Pancreas (tissue), 10 donors: Measurements from ENCODE around the gene CDCA7L. TPM values are rescaled to one million over a fixed set of nuclear protein-coding genes. Genes with fewer than 3 reads are reported as not detected.
"Not testable (repeated sequence)": the region's sequence is repeated elsewhere in the genome, so short reads cannot be mapped to it uniquely, and the experiment has no call there.

Source experiments
- ATAC-seq, 4 donors: fragments of 200-7000 bp; cut with Tn5 transposase; one replicate each; pipeline versions ENCODE4 v1.8.0 to v1.9.1; 2020; ENCODE audit warnings: mild to moderate bottlenecking in 4 of 4, moderate library complexity in 4 of 4
- DNase-seq, 6 donors: peaks; one replicate each; pipeline ENCODE4 v3.0.0-alpha.2; 2020
- FAIRE-seq: peaks from 2 replicates; lab custom pipeline; 2012; peaks lifted over from hg19 to GRCh38; lab: Jason Lieb, UNC
- H3K27ac ChIP-seq, 4 donors: fragments of 200-600 bp; sonication (generic); 1 replicate in 3 of 4; 2 replicates in 1 of 4; pipeline versions ENCODE4 v1.5.0 to v1.8.0; 2020
- H3K27me3 ChIP-seq, 4 donors: fragments of 200-600 bp; one replicate each; pipeline ENCODE4 v1.8.0; 2021
- H3K36me3 ChIP-seq, 3 donors: fragments of 200-600 bp; sonication (generic) in 1 of 3; one replicate each; pipeline versions ENCODE4 v1.5.0 to v1.8.0; 2020 to 2021
- H3K4me1 ChIP-seq, 3 donors: fragments of 200-600 bp; one replicate each; pipeline ENCODE4 v1.8.0; 2021
- H3K4me3 ChIP-seq, 4 donors: fragments of 200-600 bp; sonication (generic) in 2 of 4; one replicate each; pipeline versions ENCODE4 v1.5.0 to v1.8.0; 2020 to 2021
- H3K9me3 ChIP-seq, 4 donors: fragments of 200-600 bp; one replicate each; pipeline ENCODE4 v1.8.0; 2021
- CTCF ChIP-seq, 4 donors: fragments of 200-600 bp; sonication (generic) in 3 of 4; IDR thresholded peaks; one replicate each; pipeline versions ENCODE4 v1.5.0 to v1.8.0; 2021; ENCODE audit warnings: antibody characterized with exemption in 4 of 4
- WGBS, 2 donors: extraction: QIAGEN DNeasy Blood & Tissue Kit; methylation state at CpG; one replicate each; pipeline ENCODE4 v1.1.7; 2013; 5-methylcytosine and 5-hydroxymethylcytosine counted together
- intact Hi-C, 3 donors: fragments of 100-400 bp; cut with DNase I; formaldehyde crosslinking; loops; one replicate each; pipeline versions ENCODE4 v1.11.1 to v1.14.2; 2022
- polyA plus RNA-seq, 2 donors: library from polyadenylated mRNA; stranded (reverse); fragments of 200-250 nt; gene quantifications; one replicate each; pipeline ENCODE4 v1.2.3, GENCODE V29; 2013
- total RNA-seq, 6 donors: library from RNA; stranded (reverse); fragmentation: NEBNext Ultra II Directional in 4 of 6; extraction: Animal tissue kit (Norgen Biotek cat#: 25700) in 4 of 6; gene quantifications; one replicate each; pipeline versions ENCODE4 v1.2.1 to v1.2.4, GENCODE V29; 2021 to 2023
- donor health status: healthy with polysubstance abuse.
- donor health status: DM: no; HTN: no; CAD: no; lungs with moderate emphysema.
- donor health status: DM: no; HTN: no; CAD: no.
- donor health status: control.
- donor health status: control.
- donor health status: Bipolar disorder and iron deficiency.
- donor health status: DM: yes; HTN: yes; CAD: no.
- donor health status: DM: no; HTN: no; CAD: no.
- donor health status: DM: no; HTN: no; CAD: no.
- donor health status: DM: yes; HTN: yes; CAD: no.

Gene CDCA7L
- total and polyA plus RNA-seq, 8 donors = 6.7 to 27.2 (median 19.9) TPM

GRCh38 chr7:21941611-21942141, 4.0 kb downstream of the CDCA7L start:
- intact Hi-C loops = no loop called here
- FAIRE-seq = no peak
- no peak for DNase-seq
- H3K9me3 ChIP-seq = no peaks in the 10 kb centered on the region
- H3K27ac ChIP-seq = no peak overlapping the region
- H3K27me3 ChIP-seq = no peaks in the 10 kb centered on the region
- H3K4me1 ChIP-seq = peaks cover 0 to 18% (median 11%) of the 10 kb centered on the region in 3 donors
- no peak for TF ChIP-seq CTCF (IDR thresholded peaks at IDR 0.05)
- 58 to 66% methylated on average over 3 of the region's 3 CpGs for WGBS, 2 donors
- no peak overlapping the region for H3K4me3 ChIP-seq
- no peak for ATAC-seq
- no peaks in the 10 kb centered on the region for H3K36me3 ChIP-seq

- ATAC-seq = no peak
- DNase-seq = no peak
- Histone ChIP-seq H3K27ac (no peak overlapping the region), H3K4me3 (no peak overlapping the region), H3K4me1 (peaks cover 0 to 18% (median 6%) of the 10 kb centered on the region in 3 donors), H3K9me3 (no peaks in the 10 kb centered on the region), H3K27me3 (no peaks in the 10 kb centered on the region), H3K36me3 (no peaks in the 10 kb centered on the region)
- intact Hi-C loops = no loop called here
- 85 to 94% methylated on average over 3 of the region's 3 CpGs for WGBS, 2 donors
- no peak for FAIRE-seq
- no peak for TF ChIP-seq CTCF (IDR thresholded peaks at IDR 0.05)
Observed at GRCh38 chr7:21939858-21940372, 5.8 kb downstream of the CDCA7L start.

DNA sequence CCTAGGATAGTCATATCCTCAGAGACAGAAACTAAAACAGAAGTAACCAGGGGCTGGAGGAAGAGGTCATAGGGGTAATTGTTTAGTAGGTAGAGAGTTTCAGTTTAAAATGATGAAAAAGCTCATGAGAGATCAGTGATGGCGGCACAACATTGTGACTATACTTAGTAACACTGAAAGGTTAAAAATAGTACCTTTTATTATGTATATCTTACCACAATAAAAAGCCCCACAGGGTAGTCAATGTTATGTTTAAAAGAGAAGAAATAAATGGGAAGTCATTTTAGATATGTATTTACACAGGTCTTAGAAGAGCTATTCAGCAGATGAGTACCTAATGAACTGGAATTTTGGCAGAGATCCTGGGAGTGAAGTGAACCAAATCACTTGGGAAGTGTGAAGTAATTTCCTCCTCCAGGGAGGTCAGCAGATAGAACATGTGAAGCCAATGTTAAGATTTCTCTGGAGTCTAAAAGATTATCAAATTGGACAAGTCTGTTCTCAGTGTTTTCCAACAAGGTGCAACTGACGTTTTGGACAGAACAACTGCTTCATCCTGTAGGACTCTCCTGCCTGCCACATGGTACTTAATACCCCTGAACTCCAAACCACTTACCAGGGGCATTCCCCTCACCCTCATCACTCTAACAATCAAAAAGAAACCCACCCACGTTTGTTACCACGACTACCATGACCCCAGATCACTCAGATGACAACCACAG, 6.4 kb downstream of the CDCA7L start:
- intact Hi-C loops = no loop called here
- ATAC-seq (peak in 3 of 4 donors; percentile 33 to 60 (median 52)), DNase-seq (no peak), FAIRE-seq (no peak)
- Histone ChIP-seq H3K36me3 (no peaks in the 10 kb centered on the region), H3K27me3 (no peaks in the 10 kb centered on the region), H3K4me1 (peaks cover 0 to 17% (median 6%) of the 10 kb centered on the region in 3 donors), H3K9me3 (no peaks in the 10 kb centered on the region), H3K4me3 (no peak overlapping the region), H3K27ac (no peak overlapping the region)
- WGBS, 2 donors = 63 to 69% methylated on average over 4 of the region's 4 CpGs
- no peak for TF ChIP-seq CTCF (IDR thresholded peaks at IDR 0.05)

DNA sequence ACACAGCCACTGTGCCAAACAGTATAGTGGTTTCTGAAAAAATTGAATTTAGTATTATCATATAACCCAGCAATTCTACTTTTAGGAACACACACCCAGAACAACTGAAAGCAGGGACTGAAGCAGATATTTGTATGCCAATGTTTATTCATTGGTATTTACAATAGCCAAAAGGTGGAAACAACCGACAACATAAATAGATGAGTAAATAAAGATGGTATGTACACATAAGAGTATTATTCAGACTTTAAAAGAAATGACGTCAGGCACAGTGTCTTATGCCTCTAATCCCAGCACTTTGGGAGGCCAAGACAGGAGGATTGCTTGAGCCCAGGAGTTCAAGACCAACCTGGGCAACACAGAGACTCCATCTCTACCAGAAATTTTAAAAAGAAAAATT, 7.2 kb downstream of the CDCA7L start:
- no peak for DNase-seq
- Histone ChIP-seq H3K4me1 (peaks cover 0 to 9% (median 6%) of the 10 kb centered on the region in 3 donors), H3K36me3 (no peaks in the 10 kb centered on the region), H3K4me3 (no peak overlapping the region), H3K9me3 (no peaks in the 10 kb centered on the region), H3K27me3 (no peaks in the 10 kb centered on the region), H3K27ac (no peak overlapping the region)
- ATAC-seq = no peak
- 80 to 89% methylated on average over 2 of the region's 2 CpGs for WGBS, 2 donors
- TF ChIP-seq CTCF (IDR thresholded peaks at IDR 0.05) = no peak
- no peak for FAIRE-seq
- intact Hi-C loops = no loop called here

GRCh38 chr7:21934808-21935207, 10.9 kb downstream of the CDCA7L start:
- no peaks in the 10 kb centered on the region for H3K9me3 ChIP-seq
- no peak for TF ChIP-seq CTCF (IDR thresholded peaks at IDR 0.05)
- DNase-seq (no peak), FAIRE-seq (no peak), ATAC-seq (no peak)
- no peaks in the 10 kb centered on the region for H3K4me1 ChIP-seq
- H3K27me3 ChIP-seq = no peaks in the 10 kb centered on the region
- H3K27ac ChIP-seq = no peak overlapping the region
- intact Hi-C loops = no loop called here
- no peak overlapping the region for H3K4me3 ChIP-seq
- H3K36me3 ChIP-seq = no peaks in the 10 kb centered on the region

- H3K27me3 ChIP-seq, H3K36me3 ChIP-seq, FAIRE-seq, H3K9me3 ChIP-seq, DNase-seq, H3K27ac ChIP-seq, H3K4me3 ChIP-seq, ATAC-seq, H3K4me1 ChIP-seq, intact Hi-C loops: not testable (repeated sequence)
- WGBS, 2 donors = 79 to 81% methylated on average over 3 of the region's 3 CpGs
Observed at GRCh38 chr7:21933293-21933692, 12.4 kb downstream of the CDCA7L start.
